ENCODE results near the gene CD4. TPM values are rescaled to one million over a fixed set of nuclear protein-coding genes. Genes with fewer than 3 reads are reported as not detected.

The CD4 gene
- total RNA-seq, 1 experiment from 2014 or later: 0.42 TPM

- TF ChIP-seq ZBTB33 (IDR thresholded peaks at IDR 0.05; ENCODE audit: extremely low read depth, insufficient replicate concordance, low read length) (no peak), YY1 (IDR thresholded peaks at IDR 0.05; ENCODE audit: extremely low read depth, insufficient replicate concordance, low read depth, low read length) (no peak), CEBPB (IDR thresholded peaks at IDR 0.05; ENCODE audit: low read depth) (no peak), EGR1 (IDR thresholded peaks at IDR 0.05; ENCODE audit: low read depth) (no peak), SRF (IDR thresholded peaks at IDR 0.05; ENCODE audit: low read depth) (no peak), REST (IDR thresholded peaks at IDR 0.05; ENCODE audit: low read depth) (no peak), EZH2 (IDR thresholded peaks at IDR 0.05) (no peak)
Measured at GRCh38 chr12:6768437-6768914, 20.9 kb upstream of the CD4 start (continued).

GRCh38 chr12:6768990-6769389, 20.3 kb upstream of the CD4 start:
- Histone ChIP-seq H3K27me3 (ENCODE audit: insufficient read depth, low read length) (no peaks in the 10 kb centered on the region), H3K4me3 (replicated peaks in 1 of 2; ENCODE audit: low read depth in 1 of 2, low read length in 2 of 2) (0 out of 4 replicates have a peak overlapping the region, but pooled peaks of 1 of the 2 experiments have one; percentile 85), H3K9me3 (ENCODE audit: control insufficient read depth in 1 of 2, insufficient read depth in 1 of 2, low read depth in 1 of 2, low read length in 2 of 2) (no peaks in the 10 kb centered on the region), H3K9me2 (ENCODE audit: insufficient read depth) (no peaks in the 10 kb centered on the region), H3K4me1 (ENCODE audit: control insufficient read depth in 1 of 2, insufficient read depth in 2 of 2, low read length in 2 of 2) (peaks cover 32 to 61% of the 10 kb centered on the region in 2 experiments), H2AFZ (ENCODE audit: low read depth, low read length, poor library complexity, severe bottlenecking) (no peak overlapping the region), H3K4me2 (ENCODE audit: low read length) (peak overlapping the region; percentile 95), H3K36me3 (ENCODE audit: control insufficient read depth in 1 of 2, insufficient read depth in 2 of 2, low read length in 2 of 2) (peaks cover 9 to 13% of the 10 kb centered on the region in 2 experiments; a peak in 3 of 4 replicates), H4K20me1 (ENCODE audit: insufficient read depth) (no peaks in the 10 kb centered on the region), H3K79me2 (ENCODE audit: insufficient read depth, low read length) (peaks cover 29% of the 10 kb centered on the region), H3K9ac (ENCODE audit: low read length) (no peak overlapping the region), H3K27ac (ENCODE audit: low read depth, low read length) (peak overlapping the region; percentile 72; the same call in 1 of the 2 replicates)
- BruUV-seq (replicated peaks): no TSS peak
- ChIA-PET RAD21 (ENCODE audit: low non-redundant PET in 1 of 2, low total read pairs in 2 of 2, uncharacterized antibody in 2 of 2, unreplicated experiment in 2 of 2) (interaction anchor here in 1 of 2 experiments (0.8 kb wide), 1 partner anchor 15 kb away, joined by 4 read pairs; no protein-coding TSS in a partner anchor), CTCF (interaction anchor here (1.0 to 1.6 kb wide), 3 partner anchors 9 to 84 kb away, joined by 3 to 9 read pairs (median 4); partner anchors contain the start of gene MLF2), POLR2A (no interaction called here)
- intact Hi-C loops (cut with micrococcal nuclease): no loop called here
- no peak for ATAC-seq
- no peak for DNase-seq (ENCODE audit: low read depth, low spot score)
- TF ChIP-seq REST (IDR thresholded peaks at IDR 0.05; ENCODE audit: low read depth) (no peak), SRF (IDR thresholded peaks at IDR 0.05; ENCODE audit: low read depth) (no peak), SIN3A (IDR thresholded peaks at IDR 0.05; ENCODE audit: low read depth) (no peak), CBX3 (IDR thresholded peaks at IDR 0.05; ENCODE audit: low read depth) (no peak), ZNF274 (IDR thresholded peaks at IDR 0.05; ENCODE audit: low read depth, low read length) (no peak), SP1 (IDR thresholded peaks at IDR 0.05; ENCODE audit: low read depth) (no peak), ZBTB33 (IDR thresholded peaks at IDR 0.05; ENCODE audit: extremely low read depth, insufficient replicate concordance, low read length) (no peak), EZH2 (IDR thresholded peaks at IDR 0.05) (no peak)
